HL-60 (cell line): ENCODE data around the gene DRC7.

Experiments used
- GABPA ChIP-seq: IDR thresholded peaks from 2 replicates; pipeline ENCODE4 v1.6.1; 2012; ENCODE audit warnings: low read depth
- POLR2AphosphoS5 ChIP-seq: IDR thresholded peaks from 2 replicates; pipeline ENCODE4 v1.6.1; 2012; ENCODE audit warnings: low read depth
- SPI1 ChIP-seq: IDR thresholded peaks from 2 replicates; pipeline ENCODE4 v1.6.1; 2012; ENCODE audit warnings: low read depth, mild to moderate bottlenecking, borderline replicate concordance
- TF ChIP-seq, protein P1 (sequence below): IDR thresholded peaks from one replicate; pipeline ENCODE4 v1.5.1; 2011; ENCODE audit warnings: low read length, control low read depth, inconsistent platforms; ENCODE audit not compliant: insufficient read depth
- TF ChIP-seq, protein P2 (sequence below): IDR thresholded peaks from 2 replicates; pipeline ENCODE4 v1.6.1; 2012; ENCODE audit warnings: low read depth; ENCODE audit not compliant: insufficient replicate concordance

GRCh38 chr16:57660715-57661463 is 33.7 kb upstream of the DRC7 start:
- TF ChIP-seq, protein P1, sequence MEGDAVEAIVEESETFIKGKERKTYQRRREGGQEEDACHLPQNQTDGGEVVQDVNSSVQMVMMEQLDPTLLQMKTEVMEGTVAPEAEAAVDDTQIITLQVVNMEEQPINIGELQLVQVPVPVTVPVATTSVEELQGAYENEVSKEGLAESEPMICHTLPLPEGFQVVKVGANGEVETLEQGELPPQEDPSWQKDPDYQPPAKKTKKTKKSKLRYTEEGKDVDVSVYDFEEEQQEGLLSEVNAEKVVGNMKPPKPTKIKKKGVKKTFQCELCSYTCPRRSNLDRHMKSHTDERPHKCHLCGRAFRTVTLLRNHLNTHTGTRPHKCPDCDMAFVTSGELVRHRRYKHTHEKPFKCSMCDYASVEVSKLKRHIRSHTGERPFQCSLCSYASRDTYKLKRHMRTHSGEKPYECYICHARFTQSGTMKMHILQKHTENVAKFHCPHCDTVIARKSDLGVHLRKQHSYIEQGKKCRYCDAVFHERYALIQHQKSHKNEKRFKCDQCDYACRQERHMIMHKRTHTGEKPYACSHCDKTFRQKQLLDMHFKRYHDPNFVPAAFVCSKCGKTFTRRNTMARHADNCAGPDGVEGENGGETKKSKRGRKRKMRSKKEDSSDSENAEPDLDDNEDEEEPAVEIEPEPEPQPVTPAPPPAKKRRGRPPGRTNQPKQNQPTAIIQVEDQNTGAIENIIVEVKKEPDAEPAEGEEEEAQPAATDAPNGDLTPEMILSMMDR = no peak
- no peak for TF ChIP-seq POLR2AphosphoS5
- no peak for TF ChIP-seq SPI1
- TF ChIP-seq, protein P2, sequence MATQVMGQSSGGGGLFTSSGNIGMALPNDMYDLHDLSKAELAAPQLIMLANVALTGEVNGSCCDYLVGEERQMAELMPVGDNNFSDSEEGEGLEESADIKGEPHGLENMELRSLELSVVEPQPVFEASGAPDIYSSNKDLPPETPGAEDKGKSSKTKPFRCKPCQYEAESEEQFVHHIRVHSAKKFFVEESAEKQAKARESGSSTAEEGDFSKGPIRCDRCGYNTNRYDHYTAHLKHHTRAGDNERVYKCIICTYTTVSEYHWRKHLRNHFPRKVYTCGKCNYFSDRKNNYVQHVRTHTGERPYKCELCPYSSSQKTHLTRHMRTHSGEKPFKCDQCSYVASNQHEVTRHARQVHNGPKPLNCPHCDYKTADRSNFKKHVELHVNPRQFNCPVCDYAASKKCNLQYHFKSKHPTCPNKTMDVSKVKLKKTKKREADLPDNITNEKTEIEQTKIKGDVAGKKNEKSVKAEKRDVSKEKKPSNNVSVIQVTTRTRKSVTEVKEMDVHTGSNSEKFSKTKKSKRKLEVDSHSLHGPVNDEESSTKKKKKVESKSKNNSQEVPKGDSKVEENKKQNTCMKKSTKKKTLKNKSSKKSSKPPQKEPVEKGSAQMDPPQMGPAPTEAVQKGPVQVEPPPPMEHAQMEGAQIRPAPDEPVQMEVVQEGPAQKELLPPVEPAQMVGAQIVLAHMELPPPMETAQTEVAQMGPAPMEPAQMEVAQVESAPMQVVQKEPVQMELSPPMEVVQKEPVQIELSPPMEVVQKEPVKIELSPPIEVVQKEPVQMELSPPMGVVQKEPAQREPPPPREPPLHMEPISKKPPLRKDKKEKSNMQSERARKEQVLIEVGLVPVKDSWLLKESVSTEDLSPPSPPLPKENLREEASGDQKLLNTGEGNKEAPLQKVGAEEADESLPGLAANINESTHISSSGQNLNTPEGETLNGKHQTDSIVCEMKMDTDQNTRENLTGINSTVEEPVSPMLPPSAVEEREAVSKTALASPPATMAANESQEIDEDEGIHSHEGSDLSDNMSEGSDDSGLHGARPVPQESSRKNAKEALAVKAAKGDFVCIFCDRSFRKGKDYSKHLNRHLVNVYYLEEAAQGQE = no peak
- no peak for TF ChIP-seq GABPA
